Fibroblast of villous mesenchyme (primary cell): ENCODE measurements around the gene KIAA1958. TPM values are rescaled to one million over a fixed set of nuclear protein-coding genes. Genes with fewer than 3 reads are reported as not detected.
A peak's percentile ranks its signal among the peaks of the same experiment; 100 is the strongest.

Experiments
- DNase-seq: peaks from one replicate; pipeline ENCODE4 v3.0.0-alpha.2; 2010; ENCODE audit warnings: low read depth
- H3K4me3 ChIP-seq: 2 replicates; pipeline ENCODE4 v1.5.1; 2011; ENCODE audit warnings: low read depth, mild to moderate bottlenecking, low read length
- total RNA-seq: library from RNA; depleted of rRNA; stranded (reverse); fragments of >200 nt; gene quantifications from 2 replicates; pipeline ENCODE4 v1.2.3, GENCODE V29; 2012
- TF ChIP-seq, protein P1 (sequence below): IDR thresholded peaks from 2 replicates; pipeline ENCODE4 v1.5.1; 2012; ENCODE audit warnings: low read depth, mild to moderate bottlenecking, low read length; ENCODE audit not compliant: insufficient read depth

Gene KIAA1958
- total RNA-seq, 1 donor = 1.7 TPM

DNA sequence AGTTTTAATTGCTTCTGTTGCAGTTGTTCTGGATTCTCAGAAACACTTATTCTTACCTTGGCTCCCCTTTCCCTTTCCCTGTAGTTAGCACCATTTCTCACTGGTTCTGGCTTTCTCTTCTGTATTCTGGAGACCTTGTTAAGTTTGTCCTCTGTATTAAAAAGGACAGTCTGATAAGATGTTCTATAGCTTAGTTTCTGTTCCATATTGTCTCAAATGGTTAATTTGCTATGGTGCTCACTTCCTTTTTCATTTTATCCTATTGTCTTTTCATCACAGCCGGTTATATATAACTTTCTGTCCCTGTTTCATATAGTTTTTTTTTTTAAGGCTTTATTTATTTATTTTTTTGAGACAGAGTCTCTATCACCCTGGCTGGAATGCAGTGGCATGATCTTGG lies 41.4 kb upstream of the KIAA1958 start:
- no peak for DNase-seq
- no peak overlapping the region for H3K4me3 ChIP-seq
- TF ChIP-seq, protein P1, sequence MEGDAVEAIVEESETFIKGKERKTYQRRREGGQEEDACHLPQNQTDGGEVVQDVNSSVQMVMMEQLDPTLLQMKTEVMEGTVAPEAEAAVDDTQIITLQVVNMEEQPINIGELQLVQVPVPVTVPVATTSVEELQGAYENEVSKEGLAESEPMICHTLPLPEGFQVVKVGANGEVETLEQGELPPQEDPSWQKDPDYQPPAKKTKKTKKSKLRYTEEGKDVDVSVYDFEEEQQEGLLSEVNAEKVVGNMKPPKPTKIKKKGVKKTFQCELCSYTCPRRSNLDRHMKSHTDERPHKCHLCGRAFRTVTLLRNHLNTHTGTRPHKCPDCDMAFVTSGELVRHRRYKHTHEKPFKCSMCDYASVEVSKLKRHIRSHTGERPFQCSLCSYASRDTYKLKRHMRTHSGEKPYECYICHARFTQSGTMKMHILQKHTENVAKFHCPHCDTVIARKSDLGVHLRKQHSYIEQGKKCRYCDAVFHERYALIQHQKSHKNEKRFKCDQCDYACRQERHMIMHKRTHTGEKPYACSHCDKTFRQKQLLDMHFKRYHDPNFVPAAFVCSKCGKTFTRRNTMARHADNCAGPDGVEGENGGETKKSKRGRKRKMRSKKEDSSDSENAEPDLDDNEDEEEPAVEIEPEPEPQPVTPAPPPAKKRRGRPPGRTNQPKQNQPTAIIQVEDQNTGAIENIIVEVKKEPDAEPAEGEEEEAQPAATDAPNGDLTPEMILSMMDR = no peak

- H3K4me3 ChIP-seq = no peak overlapping the region
- TF ChIP-seq, protein P1 = no peak
- no peak for DNase-seq
Observed at GRCh38 chr9:112446080-112446479, 40.5 kb upstream of the KIAA1958 start.

DNA sequence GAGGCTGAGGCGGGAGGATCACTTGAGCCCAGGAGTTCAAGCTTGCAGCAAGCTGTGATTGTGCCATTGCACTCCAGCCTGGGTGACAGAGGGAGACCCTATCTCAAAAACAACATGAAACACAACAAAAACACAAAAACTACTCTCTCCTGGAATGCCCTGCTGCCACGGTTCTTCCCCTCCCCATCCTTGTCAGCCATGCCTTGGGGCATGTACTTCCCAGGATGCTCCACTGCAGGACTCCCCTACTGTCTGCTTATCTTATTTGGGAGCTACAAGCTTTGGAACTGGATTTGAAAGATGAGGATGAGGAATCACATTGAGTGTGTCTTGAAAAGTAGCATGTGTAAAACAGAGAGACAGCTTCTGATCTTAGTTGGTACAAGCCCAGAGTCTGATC lies 40.1 kb upstream of the KIAA1958 start:
- DNase-seq = peak; percentile 8
- H3K4me3 ChIP-seq = no peak overlapping the region
- TF ChIP-seq, protein P1 = no peak

GRCh38 chr9:112447283-112447761 lies 39.3 kb upstream of the KIAA1958 start:
- peak; percentile 75 for DNase-seq
- TF ChIP-seq, protein P1 = no peak
- H3K4me3 ChIP-seq = no peak overlapping the region

DNA sequence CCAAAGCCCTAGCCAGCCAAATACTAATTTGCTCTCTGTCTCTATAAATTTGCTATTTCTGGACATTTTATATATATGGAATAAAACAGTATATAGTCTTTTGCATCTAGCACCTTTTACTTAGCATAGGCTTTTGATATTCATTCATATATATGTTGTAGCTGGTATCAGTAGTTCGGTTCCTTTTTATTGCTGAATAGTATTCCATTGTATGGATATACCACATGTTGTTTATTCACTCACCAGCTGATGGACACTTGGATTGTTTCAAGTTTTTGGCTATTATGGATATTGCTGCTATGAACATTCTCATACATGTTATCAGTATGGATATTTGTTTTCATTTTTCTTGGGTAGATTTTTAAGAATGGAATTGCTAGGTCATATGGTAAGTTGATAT lies 23.8 kb upstream of the KIAA1958 start:
- H3K4me3 ChIP-seq = no peak overlapping the region
- TF ChIP-seq, protein P1 = no peak
- DNase-seq = no peak

DNA sequence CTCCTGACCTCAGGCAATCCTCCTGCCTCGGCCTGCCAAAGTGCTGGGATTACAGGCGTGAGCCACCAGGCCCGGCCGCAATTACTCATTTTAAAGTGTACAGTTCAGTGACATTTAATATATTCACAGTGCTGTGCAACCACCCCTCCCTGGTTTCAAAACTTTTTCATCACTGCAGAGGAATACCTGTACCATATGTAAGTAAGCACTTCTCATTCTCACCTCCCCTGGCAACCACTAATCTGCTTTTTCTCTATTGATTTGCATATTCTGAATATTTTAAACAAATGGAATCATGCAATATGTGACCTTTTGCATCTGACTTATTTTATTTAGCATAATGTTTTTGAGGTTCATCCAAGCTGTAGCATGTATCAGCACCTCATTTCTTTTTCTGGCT lies 21.3 kb upstream of the KIAA1958 start:
- DNase-seq = no peak
- TF ChIP-seq, protein P1 = no peak
- H3K4me3 ChIP-seq = no peak overlapping the region

- no peak for DNase-seq
- no peak overlapping the region for H3K4me3 ChIP-seq
- TF ChIP-seq, protein P1 = no peak
Observed at GRCh38 chr9:112472996-112473395, 13.6 kb upstream of the KIAA1958 start.
